ENCODE data around the gene KLF13. TPM values are rescaled to one million over a fixed set of nuclear protein-coding genes. Genes with fewer than 3 reads are reported as not detected.

Gene KLF13
- total RNA-seq, 6 experiments from 2014 or later: 22.5 to 29.1 (median 23.5) TPM

GRCh38 chr15:31375772-31376171, 49.1 kb downstream of the KLF13 start:
- Mint-ChIP-seq H3K4me3 (no peak overlapping the region), H3K9me3 (no peaks in the 10 kb centered on the region; the same call in 1 of the 2 replicates), H3K27ac (no peak overlapping the region), H3K27me3 (ENCODE audit: insufficient read depth) (peaks cover 3% of the 10 kb centered on the region; the same call in 1 of the 2 replicates), H3K36me3 (ENCODE audit: low read depth) (peaks cover 11% of the 10 kb centered on the region), H3K4me1 (ENCODE audit: low read depth) (peaks cover 24% of the 10 kb centered on the region)
- no peak for TF ChIP-seq CTCF (IDR thresholded peaks at IDR 0.05)
- DNase-seq: no peak

GRCh38 chr15:31376511-31376910, 49.9 kb downstream of the KLF13 start:
- TF ChIP-seq CTCF (IDR thresholded peaks at IDR 0.05): no peak
- H3K4me3 Mint-ChIP-seq: no peak overlapping the region
- no peak for DNase-seq
- H3K9me3 Mint-ChIP-seq: peaks cover 4% of the 10 kb centered on the region; the same call in 1 of the 2 replicates
- H3K4me1 Mint-ChIP-seq (ENCODE audit: low read depth): peaks cover 19% of the 10 kb centered on the region
- peaks cover 3% of the 10 kb centered on the region; the same call in 1 of the 2 replicates for H3K27me3 Mint-ChIP-seq (ENCODE audit: insufficient read depth)
- H3K27ac Mint-ChIP-seq: no peak overlapping the region
- H3K36me3 Mint-ChIP-seq (ENCODE audit: low read depth): peaks cover 16% of the 10 kb centered on the region

GRCh38 chr15:31377030-31377429, 50.4 kb downstream of the KLF13 start:
- peaks cover 18% of the 10 kb centered on the region for H3K36me3 Mint-ChIP-seq (ENCODE audit: low read depth)

GRCh38 chr15:31378363-31378903, 51.8 kb downstream of the KLF13 start:
- H3K27ac Mint-ChIP-seq: no peak overlapping the region
- H3K4me1 Mint-ChIP-seq (ENCODE audit: low read depth): peaks cover 6% of the 10 kb centered on the region; the same call in 1 of the 2 replicates
- TF ChIP-seq CTCF (IDR thresholded peaks at IDR 0.05): no peak
- peaks cover 12% of the 10 kb centered on the region for H3K36me3 Mint-ChIP-seq (ENCODE audit: low read depth)
- H3K4me3 Mint-ChIP-seq: no peak overlapping the region
- peaks cover 1% of the 10 kb centered on the region; the same call in 1 of the 2 replicates for H3K27me3 Mint-ChIP-seq (ENCODE audit: insufficient read depth)
- DNase-seq: no peak
- H3K9me3 Mint-ChIP-seq: peaks cover 6% of the 10 kb centered on the region; the same call in 1 of the 2 replicates

More at GRCh38 chr15:31377030-31377429, 50.4 kb downstream of the KLF13 start:
- Mint-ChIP-seq H3K27me3 (ENCODE audit: insufficient read depth) (peaks cover 3% of the 10 kb centered on the region; the same call in 1 of the 2 replicates), H3K27ac (no peak overlapping the region), H3K4me3 (no peak overlapping the region), H3K4me1 (ENCODE audit: low read depth) (peaks cover 18% of the 10 kb centered on the region), H3K9me3 (peaks cover 6% of the 10 kb centered on the region; the same call in 1 of the 2 replicates)
- no peak; the same call in 1 of the 2 replicates for TF ChIP-seq CTCF (IDR thresholded peaks at IDR 0.05)
- no peak for DNase-seq

GRCh38 chr15:31379042-31379441, 52.4 kb downstream of the KLF13 start:
- no peak overlapping the region for H3K27ac Mint-ChIP-seq

More at GRCh38 chr15:31379042-31379441, 52.4 kb downstream of the KLF13 start:
- H3K4me3 Mint-ChIP-seq: no peak overlapping the region
- no peak for DNase-seq
- peaks cover 6% of the 10 kb centered on the region; the same call in 1 of the 2 replicates for H3K9me3 Mint-ChIP-seq
- no peak for TF ChIP-seq CTCF (IDR thresholded peaks at IDR 0.05)
- H3K27me3 Mint-ChIP-seq (ENCODE audit: insufficient read depth): peaks cover 1% of the 10 kb centered on the region; the same call in 1 of the 2 replicates
- H3K36me3 Mint-ChIP-seq (ENCODE audit: low read depth): peaks cover 12% of the 10 kb centered on the region
- peaks cover 6% of the 10 kb centered on the region; the same call in 1 of the 2 replicates for H3K4me1 Mint-ChIP-seq (ENCODE audit: low read depth)
